ENCODE measurements around the gene BIK.

DNA sequence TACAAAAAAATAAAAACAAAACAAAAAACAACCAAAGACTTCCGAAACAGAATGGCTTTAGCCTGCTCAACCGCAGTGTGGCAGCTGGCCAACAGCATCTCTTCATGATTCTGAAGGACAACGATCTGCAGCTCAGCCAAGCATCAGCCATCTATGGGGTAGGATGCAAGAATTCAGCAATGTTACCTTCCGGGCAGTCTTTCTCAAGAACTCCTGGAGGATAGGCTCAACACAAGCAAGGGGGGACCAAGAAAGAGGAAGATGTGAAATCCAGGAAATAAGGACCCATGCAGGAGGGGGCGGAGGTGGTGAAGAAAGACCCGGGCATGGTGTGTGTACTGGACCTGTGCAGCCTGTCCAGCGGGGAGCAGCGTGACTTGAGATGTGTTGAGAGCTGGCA lies 37.3 kb downstream of the BIK start:
- no peak for TF ChIP-seq POLR2A (IDR thresholded peaks at IDR 0.05)
- TF ChIP-seq, protein P1, sequence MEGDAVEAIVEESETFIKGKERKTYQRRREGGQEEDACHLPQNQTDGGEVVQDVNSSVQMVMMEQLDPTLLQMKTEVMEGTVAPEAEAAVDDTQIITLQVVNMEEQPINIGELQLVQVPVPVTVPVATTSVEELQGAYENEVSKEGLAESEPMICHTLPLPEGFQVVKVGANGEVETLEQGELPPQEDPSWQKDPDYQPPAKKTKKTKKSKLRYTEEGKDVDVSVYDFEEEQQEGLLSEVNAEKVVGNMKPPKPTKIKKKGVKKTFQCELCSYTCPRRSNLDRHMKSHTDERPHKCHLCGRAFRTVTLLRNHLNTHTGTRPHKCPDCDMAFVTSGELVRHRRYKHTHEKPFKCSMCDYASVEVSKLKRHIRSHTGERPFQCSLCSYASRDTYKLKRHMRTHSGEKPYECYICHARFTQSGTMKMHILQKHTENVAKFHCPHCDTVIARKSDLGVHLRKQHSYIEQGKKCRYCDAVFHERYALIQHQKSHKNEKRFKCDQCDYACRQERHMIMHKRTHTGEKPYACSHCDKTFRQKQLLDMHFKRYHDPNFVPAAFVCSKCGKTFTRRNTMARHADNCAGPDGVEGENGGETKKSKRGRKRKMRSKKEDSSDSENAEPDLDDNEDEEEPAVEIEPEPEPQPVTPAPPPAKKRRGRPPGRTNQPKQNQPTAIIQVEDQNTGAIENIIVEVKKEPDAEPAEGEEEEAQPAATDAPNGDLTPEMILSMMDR (IDR thresholded peaks at IDR 0.05) = no peak

Measured in vagina (tissue), 2 donors.